HCT116 (cell line): ENCODE results near the gene AGTR1. TPM values are rescaled to one million over a fixed set of nuclear protein-coding genes. Genes with fewer than 3 reads are reported as not detected.

Experiments
- ATAC-seq: fragments of 200-7000 bp; cut with Tn5 transposase; 2 replicates; pipeline ENCODE4 v1.9.1; 2020; ENCODE audit warnings: mild to moderate bottlenecking, moderate library complexity
- BruUV-seq: library from RNA; stranded (reverse); fragments of 400-500 nt; replicated peaks from 2 replicates; lab custom pipeline; 2021; lab: Mats Ljungman, UMichigan
- CTCF ChIA-PET: fragments of 300-600 bp; sonication (Branson Sonifier 250); formaldehyde crosslinking; loops from one replicate; lab custom pipeline; 2021; ENCODE audit warnings: antibody characterized with exemption; lab: Charles Lee
- POLR2A ChIA-PET: fragments of 300-600, 350-600 bp; sonication (Branson Sonifier 250); formaldehyde crosslinking; loops from one replicate; lab custom pipeline; 2021; ENCODE audit warnings: antibody characterized with exemption; lab: Charles Lee
- RAD21 ChIA-PET, 2 experiments: fragments of 300-600 bp; sonication (Branson Sonifier 250); formaldehyde crosslinking; loops; one replicate each; lab custom pipeline; 2023; ENCODE audit warnings: low total read pairs in 2 of 2; ENCODE audit not compliant: uncharacterized antibody in 2 of 2, unreplicated experiment in 2 of 2, low non-redundant PET in 1 of 2; lab: Charles Lee
- DNase-seq: peaks from one replicate; pipeline ENCODE4 v3.0.0-alpha.2; 2010; ENCODE audit warnings: low read depth, low spot score
- H2AFZ ChIP-seq: fragments of 200-600 bp; shearing (Covaris generic), sonication (generic); 2 replicates; pipeline ENCODE4 v1.6.1; 2017; ENCODE audit warnings: low read depth, mixed run types, mixed read lengths, antibody characterized with exemption, low read length; ENCODE audit not compliant: poor library complexity, severe bottlenecking
- H3K27ac ChIP-seq: 2 replicates; pipeline ENCODE4 v1.5.1; 2012; ENCODE audit warnings: low read depth, low read length
- H3K27me3 ChIP-seq: fragments of 200-600 bp; sonication (generic); 2 replicates; pipeline ENCODE4 v1.6.1; 2016; ENCODE audit warnings: mixed run types, low read length, mixed read lengths; ENCODE audit not compliant: insufficient read depth
- H3K36me3 ChIP-seq, 2 experiments: fragments of 200-500 bp in 1 of 2; fragments of 200-600 bp in 1 of 2; sonication (Bioruptor generic) in 1 of 2; sonication (generic) in 1 of 2; 2 replicates each; pipeline versions ENCODE4 v1.5.1 to v1.6.1; 2014 to 2016; ENCODE audit warnings: low read length in 2 of 2, inconsistent platforms in 1 of 2, mixed read lengths in 1 of 2, mixed run types in 1 of 2; ENCODE audit not compliant: insufficient read depth in 2 of 2, control insufficient read depth in 1 of 2
- H3K4me1 ChIP-seq, 2 experiments: fragments of 200-600 bp in 1 of 2; sonication (generic) in 1 of 2; 2 replicates each; pipeline versions ENCODE4 v1.5.1 to v1.6.1; 2012 to 2017; ENCODE audit warnings: low read length in 2 of 2, inconsistent platforms in 1 of 2, mild to moderate bottlenecking in 1 of 2, mixed read lengths in 1 of 2, mixed run types in 1 of 2, moderate library complexity in 1 of 2; ENCODE audit not compliant: insufficient read depth in 2 of 2, control insufficient read depth in 1 of 2
- H3K4me2 ChIP-seq: fragments of 200-600 bp; sonication (generic); 2 replicates; pipeline ENCODE4 v1.6.1; 2017; ENCODE audit warnings: mixed run types, low read length, mixed read lengths
- H3K4me3 ChIP-seq, 2 experiments: fragments of 200-600 bp in 1 of 2; sonication (generic) in 1 of 2; replicated peaks in 1 of 2; 2 replicates each; pipeline ENCODE4 v1.5.1; 2011 to 2016; ENCODE audit warnings: low read length in 2 of 2, control low read depth in 1 of 2, low read depth in 1 of 2, mild to moderate bottlenecking in 1 of 2, mixed read lengths in 1 of 2, mixed run types in 1 of 2
- H3K79me2 ChIP-seq: fragments of 200-600 bp; sonication (generic); 2 replicates; pipeline ENCODE4 v1.6.1; 2017; ENCODE audit warnings: mild to moderate bottlenecking, mixed run types, low read length, moderate library complexity, mixed read lengths; ENCODE audit not compliant: insufficient read depth
- H3K9ac ChIP-seq: fragments of 200-600 bp; sonication (generic); 2 replicates; pipeline ENCODE4 v1.6.1; 2016; ENCODE audit warnings: low read length, mixed read lengths
- H3K9me2 ChIP-seq: fragments of 200-600 bp; sonication (generic), shearing (Covaris generic); 2 replicates; pipeline ENCODE4 v1.6.1; 2017; ENCODE audit warnings: mixed run types, mild to moderate bottlenecking, moderate library complexity; ENCODE audit not compliant: insufficient read depth
- H3K9me3 ChIP-seq, 2 experiments: fragments of 200-500 bp in 1 of 2; fragments of 200-600 bp in 1 of 2; sonication (Bioruptor generic) in 1 of 2; sonication (generic) in 1 of 2; 2 replicates each; pipeline ENCODE4 v1.6.1; 2014 to 2017; ENCODE audit warnings: low read length in 2 of 2, mixed read lengths in 2 of 2, inconsistent platforms in 1 of 2, low read depth in 1 of 2, mild to moderate bottlenecking in 1 of 2, mixed run types in 1 of 2, moderate library complexity in 1 of 2; ENCODE audit not compliant: control insufficient read depth in 1 of 2, insufficient read depth in 1 of 2
- H4K20me1 ChIP-seq: fragments of 200-600 bp; sonication (generic), shearing (Covaris generic); 2 replicates; pipeline ENCODE4 v1.6.1; 2017; ENCODE audit warnings: mixed run types, mild to moderate bottlenecking, moderate library complexity; ENCODE audit not compliant: insufficient read depth
- CEBPB ChIP-seq: IDR thresholded peaks from 2 replicates; pipeline ENCODE4 v1.6.1; 2012; ENCODE audit warnings: low read depth
- EGR1 ChIP-seq: IDR thresholded peaks from 2 replicates; pipeline ENCODE4 v1.6.1; 2012; ENCODE audit warnings: low read depth
- ELF1 ChIP-seq: IDR thresholded peaks from 2 replicates; pipeline ENCODE4 v1.6.1; 2012; ENCODE audit warnings: low read depth, borderline replicate concordance
- EZH2phosphoT487 ChIP-seq: fragments of 200-600 bp; IDR thresholded peaks from 2 replicates; pipeline ENCODE4 v1.6.1; 2018; ENCODE audit warnings: antibody characterized with exemption, borderline replicate concordance
- POLR2A ChIP-seq: IDR thresholded peaks from 2 replicates; pipeline ENCODE4 v1.7.0; 2011; ENCODE audit warnings: borderline replicate concordance; ENCODE audit not compliant: insufficient read depth, insufficient read length; ENCODE audit errors: extremely low read depth
- POLR2AphosphoS5 ChIP-seq: IDR thresholded peaks from 2 replicates; pipeline ENCODE4 v1.6.1; 2011; ENCODE audit warnings: mild to moderate bottlenecking, low read depth, low read length, moderate library complexity
- RAD21 ChIP-seq: IDR thresholded peaks from 2 replicates; pipeline ENCODE4 v1.6.1; 2012; ENCODE audit warnings: low read depth, mild to moderate bottlenecking
- SIN3A ChIP-seq: IDR thresholded peaks from 2 replicates; pipeline ENCODE4 v1.6.1; 2012; ENCODE audit warnings: low read depth
- SP1 ChIP-seq: IDR thresholded peaks from 2 replicates; pipeline ENCODE4 v1.6.1; 2012; ENCODE audit warnings: low read depth
- SRF ChIP-seq: IDR thresholded peaks from 2 replicates; pipeline ENCODE4 v1.6.1; 2012; ENCODE audit warnings: low read depth
- ZNF274 ChIP-seq: fragments of 200-500 bp; sonication (Bioruptor generic); IDR thresholded peaks from 2 replicates; pipeline ENCODE4 v1.6.1; 2014; ENCODE audit warnings: mild to moderate bottlenecking, low read depth, low read length, inconsistent platforms
- intact Hi-C: fragments of 100-400 bp; cut with micrococcal nuclease; formaldehyde crosslinking; loops from 2 replicates; pipeline ENCODE4 v1.10.0; 2022
- total RNA-seq: library from RNA; stranded (reverse); gene quantifications from one replicate; pipeline ENCODE4 v1.2.1, GENCODE V29; 2021; ENCODE audit not compliant: unreplicated experiment
- TF ChIP-seq, protein P1 (sequence below), 3 experiments: fragments of 200-600 bp in 1 of 3; sonication (generic) in 1 of 3; IDR thresholded peaks in 2 of 3; conservative IDR thresholded peaks in 1 of 3; 2 replicates each; pipeline ENCODE4 v1.5.1; 2012 to 2017; ENCODE audit warnings: low read depth in 2 of 3, low read length in 2 of 3, antibody characterized with exemption in 1 of 3, borderline replicate concordance in 1 of 3, control low read depth in 1 of 3, mild to moderate bottlenecking in 1 of 3, mixed read lengths in 1 of 3, mixed run types in 1 of 3, moderate library complexity in 1 of 3; ENCODE audit not compliant: insufficient read depth in 1 of 3
- TF ChIP-seq, protein P2 (sequence below): IDR thresholded peaks from 2 replicates; pipeline ENCODE4 v1.6.1; 2012; ENCODE audit warnings: low read depth
- TF ChIP-seq, protein P3 (sequence below): IDR thresholded peaks from 2 replicates; pipeline ENCODE4 v1.6.1; 2012

Gene AGTR1
- total RNA-seq, 1 experiment from 2014 or later: not detected

DNA sequence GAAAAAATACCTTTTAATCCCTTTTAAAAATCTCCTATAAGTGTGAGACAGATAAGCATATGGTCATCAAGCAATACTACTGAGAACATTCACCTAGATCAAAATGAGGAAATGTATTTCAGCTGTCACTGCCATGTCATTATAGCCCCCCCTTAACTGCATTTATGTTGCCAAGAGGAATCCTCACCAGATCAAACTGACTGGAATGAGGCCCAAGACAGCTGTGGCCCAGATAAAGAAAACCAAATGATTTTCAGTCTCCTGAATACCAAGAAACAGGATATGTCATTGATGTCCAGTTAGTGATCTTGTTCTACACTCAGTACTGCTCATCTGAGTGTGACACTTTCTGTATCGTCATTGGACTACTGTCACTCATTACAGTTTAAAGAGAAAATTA is 94.8 kb downstream of the AGTR1 start:
- no TSS peak for BruUV-seq
- DNase-seq (no peak), ATAC-seq (no peak)
- POLR2A ChIA-PET: no interaction called here
- H3K4me1 ChIP-seq: peaks cover 0 to 7% of the 10 kb centered on the region in 2 experiments; a peak in 2 of 4 replicates
- intact Hi-C loops: no loop called here
- H3K36me3 ChIP-seq: no peaks in the 10 kb centered on the region
- H3K9me3 ChIP-seq: no peaks in the 10 kb centered on the region
- no peaks in the 10 kb centered on the region for H4K20me1 ChIP-seq
- H3K9ac ChIP-seq: no peak overlapping the region
- H3K79me2 ChIP-seq: no peaks in the 10 kb centered on the region
- no peak overlapping the region for H3K27ac ChIP-seq
- H3K27me3 ChIP-seq: no peaks in the 10 kb centered on the region
- no peaks in the 10 kb centered on the region for H3K9me2 ChIP-seq
- CTCF ChIA-PET: no interaction called here
- TF ChIP-seq, protein P1, sequence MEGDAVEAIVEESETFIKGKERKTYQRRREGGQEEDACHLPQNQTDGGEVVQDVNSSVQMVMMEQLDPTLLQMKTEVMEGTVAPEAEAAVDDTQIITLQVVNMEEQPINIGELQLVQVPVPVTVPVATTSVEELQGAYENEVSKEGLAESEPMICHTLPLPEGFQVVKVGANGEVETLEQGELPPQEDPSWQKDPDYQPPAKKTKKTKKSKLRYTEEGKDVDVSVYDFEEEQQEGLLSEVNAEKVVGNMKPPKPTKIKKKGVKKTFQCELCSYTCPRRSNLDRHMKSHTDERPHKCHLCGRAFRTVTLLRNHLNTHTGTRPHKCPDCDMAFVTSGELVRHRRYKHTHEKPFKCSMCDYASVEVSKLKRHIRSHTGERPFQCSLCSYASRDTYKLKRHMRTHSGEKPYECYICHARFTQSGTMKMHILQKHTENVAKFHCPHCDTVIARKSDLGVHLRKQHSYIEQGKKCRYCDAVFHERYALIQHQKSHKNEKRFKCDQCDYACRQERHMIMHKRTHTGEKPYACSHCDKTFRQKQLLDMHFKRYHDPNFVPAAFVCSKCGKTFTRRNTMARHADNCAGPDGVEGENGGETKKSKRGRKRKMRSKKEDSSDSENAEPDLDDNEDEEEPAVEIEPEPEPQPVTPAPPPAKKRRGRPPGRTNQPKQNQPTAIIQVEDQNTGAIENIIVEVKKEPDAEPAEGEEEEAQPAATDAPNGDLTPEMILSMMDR (IDR thresholded peaks at IDR 0.05 in 2 of 3, conservative IDR thresholded peaks at IDR 0.05 in 1 of 3; ENCODE audit: borderline replicate concordance in 1 of 3, insufficient read depth in 1 of 3, low read depth in 2 of 3, low read length in 2 of 3): no peak
- TF ChIP-seq SP1 (no peak), SRF (no peak), ELF1 (no peak), POLR2A (no peak), ZNF274 (no peak), SIN3A (no peak), POLR2AphosphoS5 (no peak), RAD21 (no peak), CEBPB (no peak), EGR1 (no peak), EZH2phosphoT487 (no peak)
- TF ChIP-seq, protein P2, sequence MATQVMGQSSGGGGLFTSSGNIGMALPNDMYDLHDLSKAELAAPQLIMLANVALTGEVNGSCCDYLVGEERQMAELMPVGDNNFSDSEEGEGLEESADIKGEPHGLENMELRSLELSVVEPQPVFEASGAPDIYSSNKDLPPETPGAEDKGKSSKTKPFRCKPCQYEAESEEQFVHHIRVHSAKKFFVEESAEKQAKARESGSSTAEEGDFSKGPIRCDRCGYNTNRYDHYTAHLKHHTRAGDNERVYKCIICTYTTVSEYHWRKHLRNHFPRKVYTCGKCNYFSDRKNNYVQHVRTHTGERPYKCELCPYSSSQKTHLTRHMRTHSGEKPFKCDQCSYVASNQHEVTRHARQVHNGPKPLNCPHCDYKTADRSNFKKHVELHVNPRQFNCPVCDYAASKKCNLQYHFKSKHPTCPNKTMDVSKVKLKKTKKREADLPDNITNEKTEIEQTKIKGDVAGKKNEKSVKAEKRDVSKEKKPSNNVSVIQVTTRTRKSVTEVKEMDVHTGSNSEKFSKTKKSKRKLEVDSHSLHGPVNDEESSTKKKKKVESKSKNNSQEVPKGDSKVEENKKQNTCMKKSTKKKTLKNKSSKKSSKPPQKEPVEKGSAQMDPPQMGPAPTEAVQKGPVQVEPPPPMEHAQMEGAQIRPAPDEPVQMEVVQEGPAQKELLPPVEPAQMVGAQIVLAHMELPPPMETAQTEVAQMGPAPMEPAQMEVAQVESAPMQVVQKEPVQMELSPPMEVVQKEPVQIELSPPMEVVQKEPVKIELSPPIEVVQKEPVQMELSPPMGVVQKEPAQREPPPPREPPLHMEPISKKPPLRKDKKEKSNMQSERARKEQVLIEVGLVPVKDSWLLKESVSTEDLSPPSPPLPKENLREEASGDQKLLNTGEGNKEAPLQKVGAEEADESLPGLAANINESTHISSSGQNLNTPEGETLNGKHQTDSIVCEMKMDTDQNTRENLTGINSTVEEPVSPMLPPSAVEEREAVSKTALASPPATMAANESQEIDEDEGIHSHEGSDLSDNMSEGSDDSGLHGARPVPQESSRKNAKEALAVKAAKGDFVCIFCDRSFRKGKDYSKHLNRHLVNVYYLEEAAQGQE: no peak
- TF ChIP-seq, protein P3, sequence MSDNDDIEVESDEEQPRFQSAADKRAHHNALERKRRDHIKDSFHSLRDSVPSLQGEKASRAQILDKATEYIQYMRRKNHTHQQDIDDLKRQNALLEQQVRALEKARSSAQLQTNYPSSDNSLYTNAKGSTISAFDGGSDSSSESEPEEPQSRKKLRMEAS: no peak
- H3K4me3 ChIP-seq: no peak overlapping the region
- no peak overlapping the region for H3K4me2 ChIP-seq
- H2AFZ ChIP-seq: no peak overlapping the region
- RAD21 ChIA-PET: no interaction called here

Other genes starting within 250 kb of the AGTR1 start
- gene CPB1, start 129.9 kb downstream of the AGTR1 start, total RNA-seq: 6.2 TPM
- gene CPA3, start 167.4 kb downstream of the AGTR1 start, total RNA-seq: not detected